ENCODE results near the gene PPP1R15A.

- TF ChIP-seq CTCF (IDR thresholded peaks at IDR 0.05 in 4 of 5, conservative IDR thresholded peaks at IDR 0.05 in 1 of 5) (no peak), POLR2A (IDR thresholded peaks at IDR 0.05) (no peak)
Measured at GRCh38 chr19:48853483-48853882, 18.7 kb upstream of the PPP1R15A start.

Measured in gastrocnemius medialis (tissue), 4 donors.